GM21825 (cell line): Measurements from ENCODE around the gene ALDH1L1.

Experiments used
- ATAC-seq: cut with Tn5 transposase; IDR thresholded peaks from one replicate; pipeline ENCODE4 v1.9.1; 2021; ENCODE audit warnings: mild to moderate bottlenecking, moderate library complexity; ENCODE audit not compliant: unreplicated experiment

Gene ALDH1L1

GRCh38 chr3:126180477-126181397 is at the start of gene ALDH1L1:
Gene ALDH1L1 (minus strand): TSS chr3:126180586. CDS start chr3:126160979, 19,607 bp downstream.
- no peak for ATAC-seq

DNA sequence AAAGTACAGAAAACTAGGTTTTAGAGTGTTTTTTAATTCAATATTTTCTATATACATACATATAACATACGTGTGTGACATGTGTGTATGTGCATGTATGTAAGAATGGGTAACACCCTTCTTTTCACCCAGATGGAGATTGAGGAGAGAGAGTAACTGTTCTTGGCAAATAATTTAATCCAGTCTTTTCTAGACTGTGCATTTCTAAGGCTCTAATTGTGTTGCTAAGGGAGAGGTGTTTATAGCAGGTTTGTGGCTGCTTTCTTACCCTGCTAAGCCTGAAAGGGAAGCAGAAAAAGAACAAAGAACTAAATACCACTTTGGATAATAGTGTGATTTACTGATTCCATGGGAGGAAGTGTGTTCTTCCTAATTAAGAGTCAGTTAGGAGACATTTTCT is 46.0 kb upstream of the ALDH1L1 start:
- ATAC-seq: no peak

GRCh38 chr3:126216416-126216815 is 36.0 kb upstream of the ALDH1L1 start:
- ATAC-seq: no peak

- ATAC-seq: no peak
These were observed 33.1 kb upstream of the ALDH1L1 start for GRCh38 chr3:126213379-126214028.

GRCh38 chr3:126212620-126213378 is 32.4 kb upstream of the ALDH1L1 start:
- no peak for ATAC-seq

GRCh38 chr3:126212250-126212619 is 31.8 kb upstream of the ALDH1L1 start:
- no peak for ATAC-seq

- no peak for ATAC-seq
These were observed 31.2 kb upstream of the ALDH1L1 start for GRCh38 chr3:126211569-126211968.

GRCh38 chr3:126210606-126211005 is 30.2 kb upstream of the ALDH1L1 start:
- ATAC-seq: no peak

GRCh38 chr3:126209741-126210140 is 29.4 kb upstream of the ALDH1L1 start:
- ATAC-seq: no peak

GRCh38 chr3:126208606-126209256 is 28.3 kb upstream of the ALDH1L1 start:
- no peak for ATAC-seq

- ATAC-seq: no peak
These were observed 27.8 kb upstream of the ALDH1L1 start for GRCh38 chr3:126208182-126208581.

DNA sequence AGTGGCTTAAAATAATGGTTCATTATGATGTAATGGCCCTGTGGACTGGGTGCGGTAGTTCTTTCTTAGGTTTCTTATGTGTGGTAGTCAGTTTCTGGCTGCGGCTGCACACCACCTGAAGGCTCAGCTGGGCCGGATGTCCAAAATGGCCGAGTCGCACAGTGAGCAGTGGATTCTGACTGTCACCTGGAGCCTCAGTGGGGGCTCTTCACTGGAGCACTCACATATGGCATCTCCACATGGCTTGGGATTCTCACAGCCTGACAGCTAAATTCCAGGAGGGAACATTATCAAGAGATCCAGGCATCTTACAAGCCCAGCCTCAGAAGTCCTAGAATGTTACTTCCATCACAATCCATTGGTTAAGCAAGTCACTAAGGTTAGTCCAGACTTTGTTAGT is 26.8 kb upstream of the ALDH1L1 start:
- no peak for ATAC-seq

DNA sequence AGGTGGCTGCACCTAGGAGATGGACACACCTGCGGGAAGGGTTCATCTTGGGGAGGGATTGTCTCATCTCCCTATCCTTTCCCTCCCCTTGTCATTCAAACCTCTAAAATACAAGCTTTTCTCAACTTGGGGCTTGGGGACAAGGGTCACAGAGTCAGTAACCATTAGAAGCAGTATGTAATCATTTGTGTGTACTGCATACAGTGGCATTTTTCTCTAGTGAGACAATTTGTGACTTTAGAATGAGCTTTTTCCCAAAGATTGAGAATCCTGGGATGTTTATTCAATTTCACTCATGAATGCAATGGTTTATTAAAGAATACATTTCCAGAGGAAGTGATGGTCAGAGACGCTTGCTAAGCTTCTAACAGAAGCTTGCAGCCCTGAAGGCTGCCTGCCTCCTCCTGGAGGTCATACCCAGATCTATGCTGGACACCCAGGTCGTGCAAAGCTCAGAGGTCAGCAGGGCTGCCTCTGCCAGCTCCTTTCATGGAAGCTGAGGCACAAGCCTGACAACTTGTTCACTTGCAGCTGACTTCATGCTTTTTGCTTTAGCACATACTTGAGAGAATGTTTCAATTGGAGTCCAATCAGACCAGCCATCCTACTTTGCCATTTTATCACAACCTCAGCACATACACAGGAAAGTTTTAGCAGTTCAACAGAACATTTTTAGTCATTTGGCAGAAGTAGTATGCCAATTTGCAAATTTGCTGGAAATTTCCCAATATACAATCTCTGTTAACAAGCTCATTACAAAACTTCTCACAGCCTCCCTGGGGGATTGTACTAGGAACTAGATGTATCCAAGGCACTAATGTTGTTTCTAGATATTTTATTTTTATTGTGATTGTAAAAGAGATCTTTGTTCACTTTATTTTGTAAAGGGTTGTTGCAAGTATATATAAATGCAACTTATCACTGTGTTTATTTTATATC is 25.6 kb upstream of the ALDH1L1 start:
- ATAC-seq: no peak

GRCh38 chr3:126202680-126203079 is 22.3 kb upstream of the ALDH1L1 start:
- no peak for ATAC-seq

GRCh38 chr3:126202276-126202675 is 21.9 kb upstream of the ALDH1L1 start:
- ATAC-seq: no peak

DNA sequence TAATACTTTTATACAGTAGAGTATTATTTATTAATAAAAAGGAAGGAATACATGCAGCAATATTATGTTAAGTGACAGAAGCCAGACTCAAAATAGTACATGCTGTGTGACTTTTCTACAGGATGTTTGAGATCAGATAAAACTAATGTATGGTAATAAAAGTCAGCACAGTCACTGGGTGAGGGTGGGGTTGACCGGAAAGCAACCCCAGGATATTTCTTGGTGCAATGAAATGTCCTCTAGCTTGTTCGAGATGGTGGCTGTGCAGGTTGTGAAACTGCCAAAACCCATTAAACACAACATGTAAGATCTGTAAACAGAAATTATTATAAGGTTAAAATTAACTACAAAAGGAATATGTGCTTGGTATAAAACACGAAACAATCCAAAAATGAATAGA is 20.8 kb upstream of the ALDH1L1 start:
- ATAC-seq: no peak

GRCh38 chr3:126200534-126200933 is 20.1 kb upstream of the ALDH1L1 start:
- ATAC-seq: no peak

DNA sequence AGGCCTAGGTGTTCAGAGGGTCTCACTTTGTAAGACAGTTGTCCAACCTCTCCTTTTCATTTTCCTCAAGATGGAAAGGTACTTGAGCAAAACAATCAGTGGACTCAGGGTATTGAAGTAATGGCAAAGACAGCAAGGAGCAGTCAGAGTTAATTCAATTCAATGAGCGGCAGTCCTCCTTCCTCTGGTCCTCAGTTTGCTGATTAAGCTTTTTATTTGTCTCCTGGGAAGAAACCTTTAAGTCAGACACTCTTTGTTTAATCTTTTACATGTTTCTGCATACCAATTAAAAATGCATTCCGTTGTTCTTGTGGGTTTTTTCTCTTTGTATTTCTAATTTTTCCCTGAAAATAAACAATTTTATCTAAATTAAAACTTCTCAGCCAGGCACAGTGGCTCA is 18.9 kb upstream of the ALDH1L1 start:
- ATAC-seq: no peak

- ATAC-seq: no peak
These were observed 17.6 kb upstream of the ALDH1L1 start for GRCh38 chr3:126197854-126198584.
